Stimulated activated CD8-positive, alpha-beta memory T cell treated with anti-CD3 and anti-CD28 coated beads, Interleukin-12 subunit alpha, Interleukin-12 subunit beta, amount 100 ng/mL, for 24 hours (primary cell): Measurements from ENCODE around the gene LRRC49.

ENCODE experiments used
- DNase-seq: peaks from one replicate; pipeline ENCODE4 v3.0.0-alpha.2; 2020; ENCODE audit errors: extremely low read depth

The LRRC49 gene

DNA sequence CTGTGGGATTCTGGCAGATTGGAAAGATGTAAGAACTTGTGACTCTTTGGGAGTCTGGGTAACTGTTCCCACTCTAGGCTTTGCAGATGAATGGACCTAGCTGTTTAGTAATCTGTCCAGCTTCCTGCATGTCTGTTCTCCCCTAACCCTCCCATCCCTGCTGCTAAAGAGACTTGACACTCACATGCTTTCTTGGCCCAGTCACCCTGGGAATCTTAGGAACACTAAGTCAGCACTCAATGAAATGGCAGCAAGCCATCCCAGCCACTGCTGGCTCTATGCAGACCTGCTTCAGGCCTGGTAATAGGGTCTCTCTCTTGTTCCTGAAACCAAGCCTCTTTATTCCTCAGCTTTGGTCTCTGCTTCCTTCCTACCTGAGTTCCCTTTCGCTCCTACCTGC lies 158.9 kb downstream of the LRRC49 start:
- DNase-seq, result no peak

GRCh38 chr15:71052356-71052755 lies 159.7 kb downstream of the LRRC49 start:
- no peak for DNase-seq

- DNase-seq, result no peak
These were observed 161.8 kb downstream of the LRRC49 start for GRCh38 chr15:71054286-71054952.

GRCh38 chr15:71055461-71055860 lies 162.8 kb downstream of the LRRC49 start:
- DNase-seq, result no peak

DNA sequence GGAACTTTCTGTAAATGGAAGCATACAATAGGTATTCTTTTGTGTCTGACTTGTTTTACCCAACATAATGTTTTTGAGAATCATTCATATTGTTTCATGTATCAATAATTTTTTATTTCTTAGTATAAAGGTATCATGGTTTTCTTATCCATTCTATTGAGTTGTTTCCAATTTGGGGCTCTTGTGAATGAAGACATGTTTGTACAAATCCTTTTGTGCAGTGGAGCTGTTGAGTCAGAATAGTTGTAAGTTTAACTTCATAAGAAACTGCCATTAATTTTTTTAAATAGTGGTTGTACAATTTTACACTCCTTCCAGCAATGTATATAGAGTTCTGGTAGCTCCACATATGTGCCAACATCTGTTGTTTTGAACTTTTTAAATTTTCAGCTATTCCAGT lies 163.5 kb downstream of the LRRC49 start:
- DNase-seq, result no peak

DNA sequence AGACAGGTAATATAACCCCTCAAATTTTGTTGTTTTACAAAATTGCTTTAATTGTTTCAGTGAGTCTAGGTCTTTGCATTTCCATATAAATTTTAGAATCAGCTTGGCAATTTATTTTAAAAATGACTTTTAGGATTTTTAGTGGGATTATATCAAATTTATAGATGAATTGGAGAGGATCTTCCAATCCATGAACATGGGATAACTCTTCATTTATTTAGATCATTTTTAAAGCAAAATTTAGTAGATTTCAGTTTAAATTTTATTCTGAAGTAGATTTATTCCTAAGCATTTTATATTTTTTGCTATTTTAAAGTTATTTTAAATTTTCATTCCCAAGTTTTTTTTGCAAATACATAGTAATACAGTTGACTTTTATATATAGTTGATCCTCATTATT lies 164.5 kb downstream of the LRRC49 start:
- no peak for DNase-seq

- DNase-seq, result no peak
These were observed 165.0 kb downstream of the LRRC49 start for GRCh38 chr15:71057581-71057980.

GRCh38 chr15:71060983-71061382 lies 168.4 kb downstream of the LRRC49 start:
- no peak for DNase-seq

GRCh38 chr15:71066983-71067382 lies 174.4 kb downstream of the LRRC49 start:
- DNase-seq, result no peak

DNA sequence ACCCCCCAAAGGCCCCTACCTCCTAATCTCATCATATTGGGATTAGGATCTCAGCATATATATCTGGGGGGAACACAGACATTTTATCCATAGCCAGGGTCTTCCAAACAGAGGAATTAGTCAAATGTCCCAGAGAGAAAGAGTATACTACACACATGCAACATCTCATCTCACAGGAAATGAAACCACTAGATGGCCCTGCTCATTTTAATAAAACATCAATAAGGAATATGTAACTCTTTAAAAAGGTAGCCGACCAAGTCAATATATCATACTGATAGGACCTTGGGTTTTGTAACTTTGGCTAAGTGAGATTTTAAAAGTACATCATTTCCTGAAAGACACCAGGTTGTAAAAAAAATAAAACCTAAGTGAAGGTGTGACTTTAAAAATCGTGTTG lies 177.1 kb downstream of the LRRC49 start:
- no peak for DNase-seq

GRCh38 chr15:71071529-71071928 lies 178.9 kb downstream of the LRRC49 start:
- no peak for DNase-seq

GRCh38 chr15:71072423-71072822 lies 179.8 kb downstream of the LRRC49 start:
- no peak for DNase-seq

DNA sequence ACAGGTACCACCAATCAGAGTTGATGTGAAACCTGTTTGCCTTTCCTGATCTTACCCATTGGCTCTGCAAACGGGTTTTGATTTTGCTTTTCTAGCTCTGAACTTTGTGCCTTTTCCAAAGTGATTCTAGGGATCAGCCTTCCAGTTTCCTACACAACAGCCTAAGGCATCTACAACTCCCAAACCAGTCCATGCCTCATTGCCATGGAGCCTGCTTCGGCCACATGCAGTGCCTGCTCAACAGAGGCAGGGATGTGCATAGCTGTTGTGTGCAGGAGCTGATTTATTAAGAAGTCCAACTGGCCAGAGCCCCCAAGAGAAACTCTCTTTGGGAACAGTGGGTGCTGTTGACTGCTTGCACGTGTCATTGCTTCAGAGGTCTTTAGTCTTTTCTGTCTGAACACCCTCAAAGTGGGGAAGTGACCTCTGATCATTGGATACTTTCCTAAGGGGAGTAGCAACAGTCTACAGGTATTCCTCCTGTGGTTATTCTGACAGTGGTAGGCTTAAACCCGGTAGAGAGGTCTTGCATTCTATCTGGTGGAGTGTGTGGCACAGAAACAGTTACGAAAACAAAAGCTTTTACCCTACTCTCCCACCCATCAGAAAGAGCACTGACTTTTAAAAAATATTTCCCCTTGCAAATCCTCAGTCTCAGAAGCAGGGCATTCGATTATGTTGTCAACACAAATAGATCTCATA lies 186.0 kb downstream of the LRRC49 start:
- no peak for DNase-seq

- DNase-seq, result no peak
These were observed 186.8 kb downstream of the LRRC49 start for GRCh38 chr15:71079208-71080044.

DNA sequence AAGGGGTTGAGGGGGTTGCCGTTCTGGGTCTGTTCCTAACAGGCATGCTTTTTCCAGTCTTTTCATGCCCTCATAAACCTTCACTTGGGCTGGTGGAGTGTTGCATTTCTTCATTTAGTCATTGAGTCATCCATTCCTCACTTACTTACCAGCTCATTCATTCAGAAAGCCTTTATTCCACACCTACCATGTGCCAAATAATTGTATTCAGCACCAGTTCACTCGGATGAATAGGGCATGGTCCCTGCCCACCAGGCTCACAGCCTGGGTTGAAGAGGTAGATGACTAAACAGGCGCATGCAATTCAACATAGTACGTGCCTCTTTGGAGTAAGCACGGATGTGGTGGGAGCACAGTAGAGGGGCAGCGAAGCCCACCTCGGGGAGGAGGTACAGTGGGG lies 187.5 kb downstream of the LRRC49 start:
- no peak for DNase-seq

DNA sequence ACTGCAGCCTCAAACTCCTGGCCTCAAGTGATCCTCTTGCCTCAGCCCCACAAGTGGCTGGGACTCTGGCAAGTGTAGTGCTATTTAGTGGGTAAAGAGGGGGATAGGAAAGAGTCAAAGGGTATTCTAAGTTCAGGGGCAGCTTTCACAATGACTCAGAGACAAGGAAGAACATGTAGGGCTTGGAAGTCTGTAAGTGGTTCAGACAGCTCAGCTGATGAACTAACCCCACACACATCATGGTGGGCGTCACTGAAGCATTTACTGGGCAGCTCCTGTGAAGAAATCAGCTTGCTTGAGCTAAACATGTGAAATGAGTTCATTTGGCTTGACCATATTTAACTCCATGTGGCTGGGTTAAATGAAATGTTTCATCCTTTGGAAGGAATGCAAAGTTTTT lies 188.1 kb downstream of the LRRC49 start:
- no peak for DNase-seq

- DNase-seq, result no peak
These were observed 190.2 kb downstream of the LRRC49 start for GRCh38 chr15:71082803-71083202.

- DNase-seq, result no peak
These were observed 190.7 kb downstream of the LRRC49 start for GRCh38 chr15:71083349-71083748.

GRCh38 chr15:71084264-71084663 lies 191.6 kb downstream of the LRRC49 start:
- DNase-seq, result no peak

DNA sequence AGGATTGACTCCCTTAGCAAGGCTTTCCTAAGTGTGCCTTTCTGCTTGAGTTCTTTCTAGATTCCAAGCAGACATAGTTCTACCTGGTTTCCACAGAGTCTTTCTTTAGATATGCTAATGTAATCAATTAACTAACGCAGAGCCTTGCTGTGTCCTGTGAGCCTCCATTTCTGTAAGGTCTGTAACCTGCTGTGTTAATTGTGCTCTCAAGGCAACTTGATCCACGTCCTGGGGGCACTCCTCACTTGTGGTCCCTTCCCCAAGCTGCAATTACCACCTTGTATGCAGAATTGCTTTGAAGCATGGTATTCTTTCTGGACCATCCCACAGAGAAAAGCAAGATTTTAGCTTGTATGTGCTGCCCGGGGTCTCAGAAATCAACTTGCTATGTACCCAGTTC lies 193.2 kb downstream of the LRRC49 start:
- DNase-seq, result no peak

DNA sequence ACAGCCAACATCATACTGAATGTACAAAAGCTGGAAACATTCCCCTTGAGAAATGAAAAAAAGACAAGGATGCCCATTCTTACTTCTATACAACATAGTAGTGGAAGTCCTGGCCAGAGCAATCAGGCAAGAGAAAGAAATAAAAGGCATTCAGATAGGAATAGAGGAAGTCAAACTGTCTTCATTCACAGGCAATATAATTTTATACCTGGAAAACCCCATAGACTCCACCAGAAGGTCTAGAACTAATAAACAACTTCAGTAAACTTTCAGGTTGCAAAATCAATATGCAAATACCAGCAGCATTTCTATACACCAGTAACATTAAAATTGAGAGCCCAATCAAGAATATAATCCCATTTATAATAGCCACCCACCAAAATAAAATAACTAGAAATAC lies 195.5 kb downstream of the LRRC49 start:
- no peak for DNase-seq

- no peak for DNase-seq
These were observed 196.1 kb downstream of the LRRC49 start for GRCh38 chr15:71088683-71089082.

DNA sequence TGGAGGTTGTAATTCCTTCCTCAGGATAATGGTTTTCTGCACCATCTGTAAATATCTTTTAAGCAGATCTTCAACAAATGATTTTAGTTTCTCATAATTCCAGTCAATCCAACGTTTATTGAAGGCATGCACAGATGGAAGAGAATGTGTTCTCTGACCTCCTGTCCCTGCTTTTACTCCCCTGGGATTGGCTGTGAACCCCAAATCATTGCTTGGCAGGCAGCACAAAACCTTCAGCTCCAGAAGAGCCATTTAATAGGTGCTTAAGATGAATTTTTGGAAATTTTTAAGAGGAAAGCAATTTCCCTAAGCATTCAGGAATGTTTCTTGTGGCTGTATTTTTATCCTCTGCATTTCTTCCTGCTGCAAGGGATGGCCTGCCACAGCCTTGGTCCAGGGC lies 197.2 kb downstream of the LRRC49 start:
- DNase-seq, result no peak
